ENCODE measurements around the gene TUBB2B. TPM values are rescaled to one million over a fixed set of nuclear protein-coding genes. Genes with fewer than 3 reads are reported as not detected.

Gene TUBB2B
- total RNA-seq, 2 donors from 2014 or later = 253 to 304 TPM

DNA sequence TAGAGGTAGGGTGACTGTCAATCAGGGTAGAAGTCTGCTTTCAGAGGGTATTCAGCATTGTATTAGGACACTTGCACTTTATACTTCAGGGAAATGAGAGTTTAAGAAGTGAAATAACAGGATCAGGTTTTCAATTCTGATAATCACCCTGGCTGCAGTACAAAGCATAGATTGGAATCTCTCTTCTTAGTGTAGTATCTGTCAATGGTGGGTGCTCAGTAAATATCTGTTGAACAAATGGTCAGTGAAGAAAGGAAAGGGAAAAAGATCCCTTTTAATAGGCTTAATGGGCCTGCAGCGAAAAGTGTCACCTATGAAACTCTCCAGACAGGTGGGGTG is 18.7 kb downstream of the TUBB2B start:
- peaks cover 32% of the 10 kb centered on the region for H3K4me1 Mint-ChIP-seq
- H3K27me3 ChIP-seq (ENCODE audit: control insufficient read depth, insufficient read depth, low read length, poor library complexity, severe bottlenecking) = no peaks in the 10 kb centered on the region
- H3K4me3 ChIP-seq (ENCODE audit: low read length) = peak overlapping the region; percentile 54
- TF ChIP-seq, protein P1, sequence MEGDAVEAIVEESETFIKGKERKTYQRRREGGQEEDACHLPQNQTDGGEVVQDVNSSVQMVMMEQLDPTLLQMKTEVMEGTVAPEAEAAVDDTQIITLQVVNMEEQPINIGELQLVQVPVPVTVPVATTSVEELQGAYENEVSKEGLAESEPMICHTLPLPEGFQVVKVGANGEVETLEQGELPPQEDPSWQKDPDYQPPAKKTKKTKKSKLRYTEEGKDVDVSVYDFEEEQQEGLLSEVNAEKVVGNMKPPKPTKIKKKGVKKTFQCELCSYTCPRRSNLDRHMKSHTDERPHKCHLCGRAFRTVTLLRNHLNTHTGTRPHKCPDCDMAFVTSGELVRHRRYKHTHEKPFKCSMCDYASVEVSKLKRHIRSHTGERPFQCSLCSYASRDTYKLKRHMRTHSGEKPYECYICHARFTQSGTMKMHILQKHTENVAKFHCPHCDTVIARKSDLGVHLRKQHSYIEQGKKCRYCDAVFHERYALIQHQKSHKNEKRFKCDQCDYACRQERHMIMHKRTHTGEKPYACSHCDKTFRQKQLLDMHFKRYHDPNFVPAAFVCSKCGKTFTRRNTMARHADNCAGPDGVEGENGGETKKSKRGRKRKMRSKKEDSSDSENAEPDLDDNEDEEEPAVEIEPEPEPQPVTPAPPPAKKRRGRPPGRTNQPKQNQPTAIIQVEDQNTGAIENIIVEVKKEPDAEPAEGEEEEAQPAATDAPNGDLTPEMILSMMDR (conservative IDR thresholded peaks at IDR 0.05) = no peak
- no peak for DNase-seq
- H3K4me3 Mint-ChIP-seq = peak overlapping the region; percentile 22
- peak overlapping the region; percentile 84 for H3K27ac Mint-ChIP-seq
- H3K27me3 Mint-ChIP-seq (ENCODE audit: insufficient read depth) = no peaks in the 10 kb centered on the region
- no peaks in the 10 kb centered on the region for H3K36me3 ChIP-seq (ENCODE audit: control insufficient read depth, insufficient read depth, low read length)
- H3K9me3 Mint-ChIP-seq = no peaks in the 10 kb centered on the region
- H3K9ac ChIP-seq (ENCODE audit: extremely low read depth, low read length, poor library complexity, severe bottlenecking) = peak overlapping the region; percentile 45
- no peaks in the 10 kb centered on the region for H3K9me3 ChIP-seq (ENCODE audit: control insufficient read depth, low read length)
- H3K27ac ChIP-seq (ENCODE audit: low read depth, low read length) = no peak overlapping the region
- 58% methylated on average over 1 of the region's 1 CpG; no CpG with 5 or more reads in 1 of the 2 experiments for WGBS, 2 experiments (ENCODE audit: insufficient coverage in 1 of 2, insufficient read length in 1 of 2)
- no peaks in the 10 kb centered on the region for H3K36me3 Mint-ChIP-seq (ENCODE audit: low read depth)
- H3K4me1 ChIP-seq (ENCODE audit: control insufficient read depth, insufficient read depth, low read length) = peaks cover 23% of the 10 kb centered on the region

DNA sequence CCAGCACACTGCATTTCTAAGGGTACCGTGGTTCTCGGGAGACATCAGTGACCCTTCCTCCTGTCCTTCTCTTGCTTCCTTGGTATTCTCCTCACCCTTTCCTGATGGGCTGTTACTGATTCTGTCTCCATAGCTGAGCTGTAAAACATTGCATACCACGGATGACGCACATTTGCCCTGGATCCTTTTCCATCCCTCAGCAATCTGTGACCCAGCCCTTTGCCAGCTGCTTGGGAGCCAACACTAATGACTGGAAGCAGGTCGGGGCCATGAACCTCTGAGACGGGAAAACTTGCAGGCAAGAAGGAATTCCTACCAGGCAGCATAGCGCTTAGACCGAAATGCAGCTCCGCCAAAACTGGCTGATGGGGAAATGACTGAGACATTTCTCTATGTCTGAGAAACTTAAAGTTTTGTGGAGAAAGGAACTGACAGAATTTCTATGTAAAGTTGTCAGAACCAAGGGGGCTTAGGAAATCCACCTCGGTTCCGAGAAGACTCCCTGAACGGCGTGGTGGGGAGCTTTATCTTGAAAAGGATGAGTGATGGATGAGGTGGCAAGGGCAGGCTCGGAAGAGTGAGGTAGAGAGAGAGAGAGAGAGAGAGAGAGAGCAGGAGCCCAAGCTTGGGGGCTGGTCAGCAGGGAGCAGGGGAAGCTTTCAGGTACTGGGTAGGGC is 19.2 kb downstream of the TUBB2B start:
- no peak overlapping the region for H3K4me3 Mint-ChIP-seq
- H3K27ac ChIP-seq (ENCODE audit: low read depth, low read length) = no peak overlapping the region
- H3K36me3 ChIP-seq (ENCODE audit: control insufficient read depth, insufficient read depth, low read length) = no peaks in the 10 kb centered on the region
- H3K9ac ChIP-seq (ENCODE audit: extremely low read depth, low read length, poor library complexity, severe bottlenecking) = peak overlapping the region; percentile 45
- no peaks in the 10 kb centered on the region for H3K9me3 ChIP-seq (ENCODE audit: control insufficient read depth, low read length)
- H3K27me3 Mint-ChIP-seq (ENCODE audit: insufficient read depth) = no peaks in the 10 kb centered on the region
- no peaks in the 10 kb centered on the region for H3K36me3 Mint-ChIP-seq (ENCODE audit: low read depth)
- H3K4me1 ChIP-seq (ENCODE audit: control insufficient read depth, insufficient read depth, low read length) = peaks cover 23% of the 10 kb centered on the region
- no peaks in the 10 kb centered on the region for H3K9me3 Mint-ChIP-seq
- H3K4me1 Mint-ChIP-seq = peaks cover 35% of the 10 kb centered on the region
- 81 to 95% methylated on average over 7 to 14 of the region's 14 CpGs for whole genome bisulfite sequencing, 2 experiments (ENCODE audit: insufficient coverage in 1 of 2, insufficient read length in 1 of 2)
- peak; percentile 67 for DNase-seq
- H3K4me3 ChIP-seq (ENCODE audit: low read length) = peak overlapping the region; percentile 54
- peak overlapping the region; percentile 84 for H3K27ac Mint-ChIP-seq
- H3K27me3 ChIP-seq (ENCODE audit: control insufficient read depth, insufficient read depth, low read length, poor library complexity, severe bottlenecking) = no peaks in the 10 kb centered on the region
- TF ChIP-seq, protein P1 (conservative IDR thresholded peaks at IDR 0.05) = no peak

DNA sequence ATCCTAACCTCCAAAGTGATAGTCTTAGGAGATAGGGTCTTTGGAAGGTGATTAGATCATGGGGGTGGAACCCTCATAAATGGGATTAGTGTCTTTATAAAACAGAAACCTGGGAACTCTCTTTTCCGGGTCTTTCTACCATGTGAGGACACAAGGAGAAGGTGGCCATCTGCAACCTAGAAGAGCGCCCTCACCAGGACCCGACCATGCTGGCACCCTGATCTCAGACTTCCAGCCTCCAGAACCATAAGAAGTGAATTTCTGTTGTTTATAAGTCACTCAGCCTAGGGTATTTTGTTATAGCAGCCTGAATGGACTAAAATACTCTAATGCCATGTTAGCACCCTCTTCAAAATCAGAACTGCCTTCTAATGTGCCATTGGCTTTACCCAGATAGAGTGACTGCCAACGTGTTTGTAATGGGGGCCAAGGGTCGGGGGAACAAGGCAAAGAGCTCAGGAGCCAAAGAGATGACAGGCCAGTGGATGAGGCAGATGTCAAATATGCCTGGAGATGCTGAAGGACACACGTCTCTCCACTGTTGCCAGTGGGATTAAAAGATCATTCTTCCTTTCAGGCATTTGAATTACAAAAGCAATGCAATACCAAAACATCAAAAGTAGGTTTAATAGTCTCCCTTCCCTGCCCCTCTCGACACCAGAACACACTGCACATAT is 21.0 kb downstream of the TUBB2B start:
- no peaks in the 10 kb centered on the region for H3K27me3 ChIP-seq (ENCODE audit: control insufficient read depth, insufficient read depth, low read length, poor library complexity, severe bottlenecking)
- Mint-ChIP-seq H3K4me1 (peaks cover 28% of the 10 kb centered on the region), H3K4me3 (no peak overlapping the region), H3K9me3 (no peaks in the 10 kb centered on the region), H3K36me3 (ENCODE audit: low read depth) (no peaks in the 10 kb centered on the region), H3K27me3 (ENCODE audit: insufficient read depth) (no peaks in the 10 kb centered on the region), H3K27ac (no peak overlapping the region)
- no peaks in the 10 kb centered on the region for H3K9me3 ChIP-seq (ENCODE audit: control insufficient read depth, low read length)
- no peak overlapping the region for H3K9ac ChIP-seq (ENCODE audit: extremely low read depth, low read length, poor library complexity, severe bottlenecking)
- H3K4me1 ChIP-seq (ENCODE audit: control insufficient read depth, insufficient read depth, low read length) = peaks cover 13% of the 10 kb centered on the region
- 90% methylated on average over 4 to 7 of the region's 7 CpGs for WGBS, 2 experiments (ENCODE audit: insufficient coverage in 1 of 2, insufficient read length in 1 of 2)
- TF ChIP-seq, protein P1 (conservative IDR thresholded peaks at IDR 0.05) = peak; percentile 56
- no peak overlapping the region for H3K27ac ChIP-seq (ENCODE audit: low read depth, low read length)
- DNase-seq = peak; percentile 43
- no peak overlapping the region for H3K4me3 ChIP-seq (ENCODE audit: low read length)
- H3K36me3 ChIP-seq (ENCODE audit: control insufficient read depth, insufficient read depth, low read length) = no peaks in the 10 kb centered on the region
